Measurements from ENCODE around the gene SYNE1. TPM values are rescaled to one million over a fixed set of nuclear protein-coding genes. Genes with fewer than 3 reads are reported as not detected.
A peak's percentile ranks its signal among the peaks of the same experiment; 100 is the strongest.

The SYNE1 gene
- total and polyA plus RNA-seq, 8 donors, result 24.4 to 56.2 (median 49.2) TPM

DNA sequence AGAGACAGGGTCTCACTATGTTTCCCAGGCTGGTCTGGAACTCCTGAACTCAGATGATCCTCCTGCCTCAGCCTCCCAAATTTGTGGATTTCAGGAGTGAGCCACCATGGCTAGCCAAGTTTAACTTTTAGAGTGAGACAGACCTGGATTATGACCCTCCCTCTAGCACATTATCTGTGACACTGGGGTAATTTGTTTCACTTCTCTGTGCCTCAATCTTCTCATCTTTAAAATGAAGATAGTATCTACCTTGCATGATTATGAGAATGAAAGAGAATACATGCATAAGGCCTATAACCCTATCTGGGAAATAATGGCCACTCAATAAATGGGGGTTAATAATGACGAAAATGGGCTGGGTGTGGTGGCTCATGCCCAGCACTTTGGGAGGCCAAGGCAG lies 373.6 kb downstream of the SYNE1 start:
- no peaks in the 10 kb centered on the region for H3K27me3 ChIP-seq
- H3K4me3 ChIP-seq, result no peak overlapping the region
- ATAC-seq (no peak), DNase-seq (no peak), FAIRE-seq (no peak)
- TF ChIP-seq, protein P1, sequence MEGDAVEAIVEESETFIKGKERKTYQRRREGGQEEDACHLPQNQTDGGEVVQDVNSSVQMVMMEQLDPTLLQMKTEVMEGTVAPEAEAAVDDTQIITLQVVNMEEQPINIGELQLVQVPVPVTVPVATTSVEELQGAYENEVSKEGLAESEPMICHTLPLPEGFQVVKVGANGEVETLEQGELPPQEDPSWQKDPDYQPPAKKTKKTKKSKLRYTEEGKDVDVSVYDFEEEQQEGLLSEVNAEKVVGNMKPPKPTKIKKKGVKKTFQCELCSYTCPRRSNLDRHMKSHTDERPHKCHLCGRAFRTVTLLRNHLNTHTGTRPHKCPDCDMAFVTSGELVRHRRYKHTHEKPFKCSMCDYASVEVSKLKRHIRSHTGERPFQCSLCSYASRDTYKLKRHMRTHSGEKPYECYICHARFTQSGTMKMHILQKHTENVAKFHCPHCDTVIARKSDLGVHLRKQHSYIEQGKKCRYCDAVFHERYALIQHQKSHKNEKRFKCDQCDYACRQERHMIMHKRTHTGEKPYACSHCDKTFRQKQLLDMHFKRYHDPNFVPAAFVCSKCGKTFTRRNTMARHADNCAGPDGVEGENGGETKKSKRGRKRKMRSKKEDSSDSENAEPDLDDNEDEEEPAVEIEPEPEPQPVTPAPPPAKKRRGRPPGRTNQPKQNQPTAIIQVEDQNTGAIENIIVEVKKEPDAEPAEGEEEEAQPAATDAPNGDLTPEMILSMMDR (IDR thresholded peaks at IDR 0.05), result no peak
- H3K4me1 ChIP-seq, result no peaks in the 10 kb centered on the region
- no peak overlapping the region for H3K27ac ChIP-seq
- H3K36me3 ChIP-seq, result peaks cover 0 to 28% (median 8%) of the 10 kb centered on the region in 3 donors
- H3K9me3 ChIP-seq, result no peaks in the 10 kb centered on the region
- WGBS, 2 donors, result 53 to 100% methylated on average over 1 of the region's 1 CpG
- intact Hi-C loops (cut with DNase I), result loop anchor here in 1 of 3 donors (10.0 kb wide), 1 partner anchor 59 kb away; no protein-coding TSS in a partner anchor

DNA sequence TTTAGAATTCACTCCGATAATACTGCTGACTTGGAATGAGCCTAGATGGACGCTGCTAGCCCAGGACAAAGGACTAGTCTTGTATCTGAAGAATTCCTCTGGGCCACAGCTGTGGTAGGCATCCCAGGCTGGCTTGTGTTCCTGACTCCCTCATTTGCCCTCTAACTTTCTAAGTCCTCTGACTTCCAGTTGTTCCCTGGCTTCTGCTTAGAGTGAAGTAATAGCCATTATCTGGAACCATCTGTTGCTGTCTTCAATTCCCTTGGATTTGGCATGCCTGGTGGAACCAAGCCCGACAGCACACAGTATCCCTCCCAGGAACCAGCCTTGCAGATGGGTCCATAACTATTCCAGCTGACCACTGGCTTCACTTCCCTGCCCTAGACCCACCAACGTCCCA lies 376.0 kb downstream of the SYNE1 start:
- FAIRE-seq (no peak), DNase-seq (no peak), ATAC-seq (no peak)
- no peaks in the 10 kb centered on the region for H3K27me3 ChIP-seq
- intact Hi-C loops (cut with DNase I), result loop anchor here in 1 of 3 donors (10.0 kb wide), 1 partner anchor 56 kb away; no protein-coding TSS in a partner anchor
- peaks cover 0 to 37% (median 14%) of the 10 kb centered on the region in 3 donors for H3K36me3 ChIP-seq
- no peaks in the 10 kb centered on the region for H3K4me1 ChIP-seq
- H3K4me3 ChIP-seq, result no peak overlapping the region
- TF ChIP-seq, protein P1 (IDR thresholded peaks at IDR 0.05), result no peak
- H3K27ac ChIP-seq, result no peak overlapping the region
- no peaks in the 10 kb centered on the region for H3K9me3 ChIP-seq
- 87% methylated on average over 4 of the region's 4 CpGs for WGBS, 2 donors

DNA sequence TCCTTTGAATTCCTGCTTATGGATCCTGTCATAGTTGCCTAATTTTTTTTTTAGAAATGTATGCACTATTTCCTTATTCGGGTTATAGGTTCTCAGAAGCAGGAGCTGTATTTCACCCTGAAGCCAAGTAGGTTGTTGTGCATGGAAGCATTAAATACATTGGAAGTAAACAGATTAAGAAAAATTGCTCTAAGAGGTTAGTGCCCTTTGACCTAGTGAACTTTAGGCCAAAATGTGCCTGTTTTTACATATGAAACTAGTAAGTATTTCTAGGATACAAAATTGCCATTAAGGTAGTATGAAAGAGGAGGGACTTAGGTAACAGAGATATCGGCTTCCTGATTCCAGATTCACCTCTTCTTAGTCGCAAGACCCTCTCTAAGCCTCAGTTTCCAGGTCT lies 377.9 kb downstream of the SYNE1 start:
- no peak overlapping the region for H3K27ac ChIP-seq
- H3K9me3 ChIP-seq, result no peaks in the 10 kb centered on the region
- DNase-seq, result no peak
- H3K36me3 ChIP-seq, result peaks cover 0 to 56% (median 24%) of the 10 kb centered on the region in 3 donors
- TF ChIP-seq, protein P1 (IDR thresholded peaks at IDR 0.05), result no peak
- H3K4me1 ChIP-seq, result no peaks in the 10 kb centered on the region
- no peak for ATAC-seq
- intact Hi-C loops (cut with DNase I), result no loop called here
- FAIRE-seq, result no peak
- no peak overlapping the region for H3K4me3 ChIP-seq
- H3K27me3 ChIP-seq, result no peaks in the 10 kb centered on the region
- WGBS, 2 donors, result 73 to 98% methylated on average over 3 of the region's 3 CpGs

DNA sequence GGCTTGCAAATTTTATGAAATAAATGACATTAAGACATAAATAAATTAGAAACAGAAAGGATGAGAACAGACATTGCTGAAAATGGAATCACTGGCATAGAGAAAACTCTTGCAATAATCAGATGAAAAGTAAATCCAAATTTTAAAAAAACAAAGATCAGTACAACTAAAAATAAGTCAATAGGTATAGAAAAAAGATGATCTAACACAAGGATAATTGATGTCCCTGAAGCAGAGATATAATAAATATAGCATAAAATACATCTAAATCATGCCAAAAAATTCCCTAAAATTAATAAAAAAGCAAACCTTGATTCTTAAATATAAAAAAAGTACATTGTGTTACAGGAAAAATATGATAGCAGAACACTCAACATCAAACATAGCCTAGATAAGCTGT lies 379.6 kb downstream of the SYNE1 start:
- intact Hi-C loops (cut with DNase I), result no loop called here
- H3K4me3 ChIP-seq, result no peak overlapping the region
- FAIRE-seq (peak; percentile 32), DNase-seq (no peak), ATAC-seq (no peak)
- TF ChIP-seq, protein P1 (IDR thresholded peaks at IDR 0.05), result no peak
- no peaks in the 10 kb centered on the region for H3K4me1 ChIP-seq
- no peaks in the 10 kb centered on the region for H3K9me3 ChIP-seq
- peaks cover 0 to 59% (median 24%) of the 10 kb centered on the region in 3 donors for H3K36me3 ChIP-seq
- no peak overlapping the region for H3K27ac ChIP-seq
- H3K27me3 ChIP-seq, result no peaks in the 10 kb centered on the region

DNA sequence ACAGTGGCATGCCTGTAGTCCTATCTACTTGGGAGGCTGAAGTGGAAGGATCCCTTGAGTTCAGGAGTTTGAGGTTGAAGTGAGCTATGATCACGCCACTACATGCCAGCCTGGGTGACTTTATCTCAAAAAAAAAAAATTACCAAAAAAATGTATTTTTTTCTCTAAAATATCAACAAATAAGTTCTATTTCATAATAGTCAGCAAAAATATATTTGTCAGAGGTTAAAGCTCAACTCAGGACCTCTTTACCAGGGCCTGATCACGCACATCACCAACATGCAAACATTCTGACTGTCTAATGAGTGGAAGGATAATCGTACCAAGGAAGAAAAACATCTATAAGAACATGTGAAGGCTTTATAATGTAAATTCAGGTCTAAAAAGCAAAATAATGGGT lies 387.0 kb downstream of the SYNE1 start:
- DNase-seq (no peak), ATAC-seq (no peak), FAIRE-seq (no peak)
- WGBS, 2 donors, result 97 to 98% methylated on average over 3 of the region's 3 CpGs
- intact Hi-C loops (cut with DNase I), result no loop called here
- Histone ChIP-seq H3K9me3 (no peaks in the 10 kb centered on the region), H3K27me3 (no peaks in the 10 kb centered on the region), H3K36me3 (peaks cover 0 to 22% (median under 1%) of the 10 kb centered on the region in 3 donors), H3K4me3 (no peak overlapping the region), H3K27ac (no peak overlapping the region), H3K4me1 (peaks cover 0 to 9% (median 7%) of the 10 kb centered on the region in 3 donors)
- TF ChIP-seq, protein P1 (IDR thresholded peaks at IDR 0.05), result no peak
